ENCODE data around the gene SLC22A16. TPM values are rescaled to one million over a fixed set of nuclear protein-coding genes. Genes with fewer than 3 reads are reported as not detected.

Gene SLC22A16
- total and polyA plus RNA-seq, 10 of the 15 experiments (the other 5 are each of a cell fraction or from before 2014, with no cell fraction given), result not detected

DNA sequence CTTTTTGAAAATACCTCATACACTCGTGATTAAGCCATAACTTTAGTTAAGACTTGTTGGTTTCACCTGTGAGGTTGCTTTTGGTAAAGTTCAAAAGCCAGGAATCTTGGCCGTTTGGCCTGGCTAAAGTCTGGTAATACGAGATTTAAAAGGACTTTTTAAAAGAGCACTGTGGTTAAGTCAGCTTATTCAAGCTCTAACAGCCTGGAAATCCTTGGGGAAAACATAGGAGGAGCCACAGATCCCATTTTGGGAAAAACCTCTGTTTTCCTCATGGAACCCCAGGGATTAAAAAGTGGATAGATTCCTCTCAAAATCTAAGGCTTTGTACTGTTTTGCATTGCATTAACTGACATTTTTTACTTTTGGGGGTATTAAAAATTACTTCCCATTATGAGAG is 13.7 kb upstream of the SLC22A16 start:
- Histone ChIP-seq H3K4me3 (no peak overlapping the region), H3K27me3 (replicated peaks in 1 of 2; ENCODE audit: control insufficient read depth in 2 of 2, insufficient read depth in 2 of 2, low read length in 1 of 2) (peaks cover 0 to 4% of the 10 kb centered on the region in 2 experiments; a peak in 2 of 4 replicates), H4K20me1 (ENCODE audit: control insufficient read depth, insufficient read depth) (no peaks in the 10 kb centered on the region), H3K4me1 (ENCODE audit: control insufficient read depth, insufficient read depth, low read length) (no peaks in the 10 kb centered on the region; the same call in 1 of the 2 replicates), H3K4me2 (ENCODE audit: control insufficient read depth, insufficient read depth) (no peak overlapping the region), H2AFZ (ENCODE audit: control insufficient read depth, low read depth, low read length) (no peak overlapping the region), H3K79me2 (ENCODE audit: control insufficient read depth, insufficient read depth, low read length) (no peaks in the 10 kb centered on the region), H3K9ac (ENCODE audit: control insufficient read depth, insufficient read depth, low read length) (no peak overlapping the region), H3K36me3 (ENCODE audit: control insufficient read depth in 2 of 2, insufficient read depth in 2 of 2, low read length in 1 of 2) (no peaks in the 10 kb centered on the region), H3K27ac (ENCODE audit: control insufficient read depth, insufficient read depth) (no peak overlapping the region), H3K9me3 (replicated peaks; ENCODE audit: control insufficient read depth, insufficient read depth, low read length) (no peaks in the 10 kb centered on the region)
- DNase-seq (ENCODE audit: low read depth, low spot score) (no peak), FAIRE-seq (no peak), ATAC-seq (no peak)
- intact Hi-C loops (cut with micrococcal nuclease; ENCODE audit: unreplicated experiment) (no loop called here), in situ Hi-C loops (cut with MboI) (no loop called here)
- SMC1A ChIA-PET (ENCODE audit: uncharacterized antibody, unreplicated experiment), result interaction anchor here (0.7 kb wide), 1 partner anchor 81 kb away, joined by 3 read pairs; no protein-coding TSS in a partner anchor
- TF ChIP-seq, protein P1, sequence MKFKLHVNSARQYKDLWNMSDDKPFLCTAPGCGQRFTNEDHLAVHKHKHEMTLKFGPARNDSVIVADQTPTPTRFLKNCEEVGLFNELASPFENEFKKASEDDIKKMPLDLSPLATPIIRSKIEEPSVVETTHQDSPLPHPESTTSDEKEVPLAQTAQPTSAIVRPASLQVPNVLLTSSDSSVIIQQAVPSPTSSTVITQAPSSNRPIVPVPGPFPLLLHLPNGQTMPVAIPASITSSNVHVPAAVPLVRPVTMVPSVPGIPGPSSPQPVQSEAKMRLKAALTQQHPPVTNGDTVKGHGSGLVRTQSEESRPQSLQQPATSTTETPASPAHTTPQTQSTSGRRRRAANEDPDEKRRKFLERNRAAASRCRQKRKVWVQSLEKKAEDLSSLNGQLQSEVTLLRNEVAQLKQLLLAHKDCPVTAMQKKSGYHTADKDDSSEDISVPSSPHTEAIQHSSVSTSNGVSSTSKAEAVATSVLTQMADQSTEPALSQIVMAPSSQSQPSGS (IDR thresholded peaks at IDR 0.05; ENCODE audit: low read length), result no peak
- TF ChIP-seq POU2F2 (IDR thresholded peaks at IDR 0.05; ENCODE audit: borderline replicate concordance, low read depth, low read length) (no peak), PAX8 (IDR thresholded peaks at IDR 0.05) (no peak), ASH2L (IDR thresholded peaks at IDR 0.05; ENCODE audit: borderline replicate concordance, low read depth) (no peak), RUNX3 (IDR thresholded peaks at IDR 0.05; ENCODE audit: low read length) (no peak), SP1 (IDR thresholded peaks at IDR 0.05; ENCODE audit: low read depth, low read length) (no peak), BCL11A (IDR thresholded peaks at IDR 0.05; ENCODE audit: low read depth, low read length) (no peak)
- TF ChIP-seq, protein P2, sequence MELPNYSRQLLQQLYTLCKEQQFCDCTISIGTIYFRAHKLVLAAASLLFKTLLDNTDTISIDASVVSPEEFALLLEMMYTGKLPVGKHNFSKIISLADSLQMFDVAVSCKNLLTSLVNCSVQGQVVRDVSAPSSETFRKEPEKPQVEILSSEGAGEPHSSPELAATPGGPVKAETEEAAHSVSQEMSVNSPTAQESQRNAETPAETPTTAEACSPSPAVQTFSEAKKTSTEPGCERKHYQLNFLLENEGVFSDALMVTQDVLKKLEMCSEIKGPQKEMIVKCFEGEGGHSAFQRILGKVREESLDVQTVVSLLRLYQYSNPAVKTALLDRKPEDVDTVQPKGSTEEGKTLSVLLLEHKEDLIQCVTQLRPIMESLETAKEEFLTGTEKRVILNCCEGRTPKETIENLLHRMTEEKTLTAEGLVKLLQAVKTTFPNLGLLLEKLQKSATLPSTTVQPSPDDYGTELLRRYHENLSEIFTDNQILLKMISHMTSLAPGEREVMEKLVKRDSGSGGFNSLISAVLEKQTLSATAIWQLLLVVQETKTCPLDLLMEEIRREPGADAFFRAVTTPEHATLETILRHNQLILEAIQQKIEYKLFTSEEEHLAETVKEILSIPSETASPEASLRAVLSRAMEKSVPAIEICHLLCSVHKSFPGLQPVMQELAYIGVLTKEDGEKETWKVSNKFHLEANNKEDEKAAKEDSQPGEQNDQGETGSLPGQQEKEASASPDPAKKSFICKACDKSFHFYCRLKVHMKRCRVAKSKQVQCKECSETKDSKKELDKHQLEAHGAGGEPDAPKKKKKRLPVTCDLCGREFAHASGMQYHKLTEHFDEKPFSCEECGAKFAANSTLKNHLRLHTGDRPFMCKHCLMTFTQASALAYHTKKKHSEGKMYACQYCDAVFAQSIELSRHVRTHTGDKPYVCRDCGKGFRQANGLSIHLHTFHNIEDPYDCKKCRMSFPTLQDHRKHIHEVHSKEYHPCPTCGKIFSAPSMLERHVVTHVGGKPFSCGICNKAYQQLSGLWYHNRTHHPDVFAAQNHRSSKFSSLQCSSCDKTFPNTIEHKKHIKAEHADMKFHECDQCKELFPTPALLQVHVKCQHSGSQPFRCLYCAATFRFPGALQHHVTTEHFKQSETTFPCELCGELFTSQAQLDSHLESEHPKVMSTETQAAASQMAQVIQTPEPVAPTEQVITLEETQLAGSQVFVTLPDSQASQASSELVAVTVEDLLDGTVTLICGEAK (IDR thresholded peaks at IDR 0.05; ENCODE audit: borderline replicate concordance), result no peak
- POLR2A ChIA-PET, result no interaction called here
- no TSS peak for BruUV-seq (replicated peaks)
- RAD21 ChIA-PET (ENCODE audit: unreplicated experiment), result no interaction called here
- WGBS (ENCODE audit: insufficient coverage, insufficient replicate concordance, low lambda C conversion rate, missing lambda C conversion rate), result 1% methylated on average over 3 of the region's 3 CpGs
- CTCF ChIA-PET, result no interaction called here

Measured in GM12878 (cell line).